Measurements from ENCODE around the gene NTMT2. TPM values are rescaled to one million over a fixed set of nuclear protein-coding genes. Genes with fewer than 3 reads are reported as not detected.

The NTMT2 gene
- total RNA-seq, 2 donors from 2014 or later: not detected

- TF ChIP-seq POLR2A (IDR thresholded peaks at IDR 0.05) (no peak), CTCF (IDR thresholded peaks at IDR 0.05) (no peak)
- H3K4me1 ChIP-seq (replicated peaks): no peaks in the 10 kb centered on the region
- H3K27ac ChIP-seq: no peak overlapping the region
- intact Hi-C loops (cut with DNase I): no loop called here
- no peak overlapping the region for H3K4me3 ChIP-seq
- WGBS: 39% methylated on average over 4 of the region's 4 CpGs
- no peaks in the 10 kb centered on the region for H3K36me3 ChIP-seq
- DNase-seq (ENCODE audit: low spot score): no peak
- no peaks in the 10 kb centered on the region for H3K9me3 ChIP-seq
- H3K27me3 ChIP-seq (replicated peaks; ENCODE audit: insufficient read depth): no peaks in the 10 kb centered on the region
Observed at GRCh38 chr1:170146720-170147263, 1.0 kb downstream of the NTMT2 start.

- 72% methylated on average over 3 of the region's 3 CpGs for WGBS
- H3K4me1 ChIP-seq (replicated peaks): no peaks in the 10 kb centered on the region
- H3K36me3 ChIP-seq: no peaks in the 10 kb centered on the region
- TF ChIP-seq POLR2AphosphoS5 (IDR thresholded peaks at IDR 0.05): no peak
- TF ChIP-seq POLR2A (IDR thresholded peaks at IDR 0.05): no peak
- no peak for TF ChIP-seq CTCF (IDR thresholded peaks at IDR 0.05)
- no peak for DNase-seq (ENCODE audit: low spot score)
- no peak overlapping the region for H3K27ac ChIP-seq
- intact Hi-C loops (cut with DNase I): no loop called here
- H3K9me3 ChIP-seq: no peaks in the 10 kb centered on the region
- no peak overlapping the region for H3K4me3 ChIP-seq
- no peaks in the 10 kb centered on the region for H3K27me3 ChIP-seq (replicated peaks; ENCODE audit: insufficient read depth)
Observed at GRCh38 chr1:170149241-170149640, 3.5 kb downstream of the NTMT2 start.

- no peaks in the 10 kb centered on the region for H3K4me1 ChIP-seq (replicated peaks)
- H3K27ac ChIP-seq: no peak overlapping the region
- no peaks in the 10 kb centered on the region for H3K9me3 ChIP-seq
- H3K4me3 ChIP-seq: no peak overlapping the region
- no peak for DNase-seq (ENCODE audit: low spot score)
- no peak for TF ChIP-seq POLR2AphosphoS5 (IDR thresholded peaks at IDR 0.05)
- no peak for TF ChIP-seq POLR2A (IDR thresholded peaks at IDR 0.05)
- TF ChIP-seq CTCF (IDR thresholded peaks at IDR 0.05): no peak
- 62% methylated on average over 2 of the region's 2 CpGs for WGBS
- no peaks in the 10 kb centered on the region for H3K36me3 ChIP-seq
- no peaks in the 10 kb centered on the region for H3K27me3 ChIP-seq (replicated peaks; ENCODE audit: insufficient read depth)
- intact Hi-C loops (cut with DNase I): no loop called here
Observed at GRCh38 chr1:170150016-170150415, 4.3 kb downstream of the NTMT2 start.

- TF ChIP-seq POLR2A (IDR thresholded peaks at IDR 0.05) (no peak), POLR2AphosphoS5 (IDR thresholded peaks at IDR 0.05) (no peak), CTCF (IDR thresholded peaks at IDR 0.05) (no peak)
- no peaks in the 10 kb centered on the region for H3K4me1 ChIP-seq (replicated peaks)
- intact Hi-C loops (cut with DNase I): no loop called here
- 78% methylated on average over 2 of the region's 2 CpGs for WGBS
- no peak overlapping the region for H3K27ac ChIP-seq
- no peaks in the 10 kb centered on the region for H3K27me3 ChIP-seq (replicated peaks; ENCODE audit: insufficient read depth)
- no peaks in the 10 kb centered on the region for H3K36me3 ChIP-seq
- DNase-seq (ENCODE audit: low spot score): no peak
- no peaks in the 10 kb centered on the region for H3K9me3 ChIP-seq
- no peak overlapping the region for H3K4me3 ChIP-seq
Observed at GRCh38 chr1:170150921-170151320, 5.2 kb downstream of the NTMT2 start.

- 96% methylated on average over 1 of the region's 1 CpG for WGBS
Observed at GRCh38 chr1:170153417-170153816, 7.7 kb downstream of the NTMT2 start.

More at GRCh38 chr1:170153417-170153816, 7.7 kb downstream of the NTMT2 start:
- Histone ChIP-seq H3K36me3 (no peaks in the 10 kb centered on the region), H3K27me3 (replicated peaks; ENCODE audit: insufficient read depth) (no peaks in the 10 kb centered on the region), H3K4me3 (no peak overlapping the region), H3K4me1 (replicated peaks) (no peaks in the 10 kb centered on the region), H3K27ac (no peak overlapping the region), H3K9me3 (no peaks in the 10 kb centered on the region)
- DNase-seq (ENCODE audit: low spot score): no peak
- TF ChIP-seq POLR2AphosphoS5 (IDR thresholded peaks at IDR 0.05) (no peak), CTCF (IDR thresholded peaks at IDR 0.05) (no peak), POLR2A (IDR thresholded peaks at IDR 0.05) (no peak)
- intact Hi-C loops (cut with DNase I): no loop called here
